Amniotic epithelial cell (primary cell): ENCODE measurements around the gene ABCA3.
A peak's percentile ranks its signal among the peaks of the same experiment; 100 is the strongest.
"Not testable (repeated sequence)": the region's sequence is repeated elsewhere in the genome, so short reads cannot be mapped to it uniquely, and the experiment has no call there.

Experiments
- DNase-seq: peaks from one replicate; pipeline ENCODE4 v3.0.0-alpha.2; 2010; ENCODE audit warnings: low read depth

The ABCA3 gene

GRCh38 chr16:2340564-2341455 lies at the start of gene ABCA3:
TSS of gene ABCA3 (minus strand) at chr16:2340728. CDS start at chr16:2326466, 14,262 bp downstream.
- peak; percentile 79 for DNase-seq

- DNase-seq: no peak
These were observed 48.4 kb upstream of the ABCA3 start for GRCh38 chr16:2388875-2389433.

- DNase-seq: no peak
These were observed 47.8 kb upstream of the ABCA3 start for GRCh38 chr16:2388139-2388874.

GRCh38 chr16:2386990-2387389 lies 46.5 kb upstream of the ABCA3 start:
- DNase-seq: no peak

- DNase-seq: not testable (repeated sequence)
These were observed 45.5 kb upstream of the ABCA3 start for GRCh38 chr16:2385982-2386381.

- DNase-seq: no peak
These were observed 44.8 kb upstream of the ABCA3 start for GRCh38 chr16:2385190-2385836.

- DNase-seq: no peak
These were observed 43.9 kb upstream of the ABCA3 start for GRCh38 chr16:2384426-2384825.

GRCh38 chr16:2383501-2383900 lies 43.0 kb upstream of the ABCA3 start:
- no peak for DNase-seq

GRCh38 chr16:2374644-2375043 lies 34.1 kb upstream of the ABCA3 start:
- DNase-seq: no peak

- no peak for DNase-seq
These were observed 32.6 kb upstream of the ABCA3 start for GRCh38 chr16:2373176-2373575.

- no peak for DNase-seq
These were observed 32.2 kb upstream of the ABCA3 start for GRCh38 chr16:2372684-2373083.

GRCh38 chr16:2371421-2371820 lies 30.9 kb upstream of the ABCA3 start:
- peak; percentile 16 for DNase-seq

GRCh38 chr16:2370721-2371120 lies 30.2 kb upstream of the ABCA3 start:
- peak; percentile 16 for DNase-seq

- DNase-seq: no peak
These were observed 26.3 kb upstream of the ABCA3 start for GRCh38 chr16:2366660-2367309.

- peak; percentile 91 for DNase-seq
These were observed 25.1 kb upstream of the ABCA3 start for GRCh38 chr16:2365397-2366294.

- peak; percentile 84 for DNase-seq
These were observed 24.2 kb upstream of the ABCA3 start for GRCh38 chr16:2364638-2365210.

GRCh38 chr16:2362218-2362617 lies 21.7 kb upstream of the ABCA3 start:
- DNase-seq: no peak

GRCh38 chr16:2361129-2361528 lies 20.6 kb upstream of the ABCA3 start:
- DNase-seq: no peak

- DNase-seq: no peak
These were observed 19.4 kb upstream of the ABCA3 start for GRCh38 chr16:2359919-2360318.

GRCh38 chr16:2358811-2359210 lies 18.3 kb upstream of the ABCA3 start:
- DNase-seq: no peak
